Measurements from ENCODE around the gene SGCA.

Gene SGCA

GRCh38 chr17:50209472-50210239 is 43.9 kb downstream of the SGCA start:
- no peak for DNase-seq (ENCODE audit: low read depth)

GRCh38 chr17:50210240-50211225 is 44.7 kb downstream of the SGCA start:
- no peak for DNase-seq (ENCODE audit: low read depth)

GRCh38 chr17:50211249-50212120 is 45.7 kb downstream of the SGCA start:
- no peak for DNase-seq (ENCODE audit: low read depth)

GRCh38 chr17:50212121-50212843 is 46.5 kb downstream of the SGCA start:
- no peak for DNase-seq (ENCODE audit: low read depth)

- DNase-seq (ENCODE audit: low read depth): no peak
Measured at GRCh38 chr17:50213026-50214022, 47.5 kb downstream of the SGCA start.

- no peak for DNase-seq (ENCODE audit: low read depth)
Measured at GRCh38 chr17:50214976-50215760, 49.4 kb downstream of the SGCA start.

- DNase-seq (ENCODE audit: low read depth): no peak
Measured at GRCh38 chr17:50217591-50217990, 51.8 kb downstream of the SGCA start.

- no peak for DNase-seq (ENCODE audit: low read depth)
Measured at GRCh38 chr17:50218071-50218759, 52.4 kb downstream of the SGCA start.

- no peak for DNase-seq (ENCODE audit: low read depth)
Measured at GRCh38 chr17:50218771-50219315, 53.0 kb downstream of the SGCA start.

GRCh38 chr17:50219342-50219741 is 53.5 kb downstream of the SGCA start:
- no peak for DNase-seq (ENCODE audit: low read depth)

GRCh38 chr17:50219939-50220465 is 54.2 kb downstream of the SGCA start:
- no peak for DNase-seq (ENCODE audit: low read depth)

GRCh38 chr17:50220811-50221210 is 55.0 kb downstream of the SGCA start:
- DNase-seq (ENCODE audit: low read depth): no peak

GRCh38 chr17:50221266-50221863 is 55.6 kb downstream of the SGCA start:
- DNase-seq (ENCODE audit: low read depth): no peak

GRCh38 chr17:50221864-50222545 is 56.2 kb downstream of the SGCA start:
- DNase-seq (ENCODE audit: low read depth): no peak

- no peak for DNase-seq (ENCODE audit: low read depth)
Measured at GRCh38 chr17:50222922-50223321, 57.1 kb downstream of the SGCA start.

Measured in stimulated activated CD4-positive, alpha-beta T cell treated with anti-CD3 and anti-CD28 coated beads, Interleukin-2, amount 100 ng/mL, for 4 hours (primary cell).